HG03139 (cell line): ENCODE measurements around the gene RFXANK.
A peak's percentile ranks its signal among the peaks of the same experiment; 100 is the strongest.
"Not testable (repeated sequence)": the region's sequence is repeated elsewhere in the genome, so short reads cannot be mapped to it uniquely, and the experiment has no call there.

Source experiments
- ATAC-seq: cut with Tn5 transposase; IDR thresholded peaks from one replicate; pipeline ENCODE4 v1.9.1; 2021; ENCODE audit not compliant: unreplicated experiment

RFXANK gene

DNA sequence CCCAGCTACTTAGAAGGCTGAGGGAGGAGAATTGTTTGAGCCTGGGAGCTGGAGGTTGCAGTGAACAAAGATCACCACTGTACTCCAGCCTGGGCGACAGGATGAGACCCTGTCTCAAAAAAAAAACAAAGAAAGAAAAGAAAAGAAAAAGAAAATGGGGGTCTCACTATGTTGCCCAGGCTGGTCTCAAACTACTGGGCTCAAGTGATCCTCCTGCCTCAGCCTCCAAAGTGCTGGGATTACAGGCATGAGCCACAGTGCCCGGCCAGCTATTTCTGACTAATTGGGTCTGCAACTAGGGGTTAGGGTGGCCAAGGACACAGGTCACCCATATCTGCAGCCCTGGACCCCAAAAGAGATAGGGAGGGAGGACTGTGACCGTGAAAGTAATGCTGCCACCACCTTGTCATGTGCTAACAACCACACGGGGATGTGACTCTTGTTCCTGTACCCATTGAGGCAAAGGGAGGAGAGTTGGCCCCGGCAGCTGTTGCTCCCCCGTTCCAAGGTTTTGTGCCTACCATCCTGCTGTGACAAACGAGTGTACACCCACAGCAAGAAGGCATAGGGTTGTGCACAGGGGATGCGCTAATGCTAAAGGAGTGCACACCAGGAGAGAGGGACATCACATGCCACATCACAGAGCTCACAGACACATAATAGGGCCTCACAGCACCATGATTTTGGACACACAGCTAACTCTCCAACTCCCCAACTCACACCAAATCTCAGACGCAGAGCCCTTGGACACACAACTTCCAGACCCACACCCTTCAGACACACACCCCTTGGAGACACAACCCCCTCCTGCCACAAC lies 22.6 kb upstream of the RFXANK start:
- no peak for ATAC-seq

DNA sequence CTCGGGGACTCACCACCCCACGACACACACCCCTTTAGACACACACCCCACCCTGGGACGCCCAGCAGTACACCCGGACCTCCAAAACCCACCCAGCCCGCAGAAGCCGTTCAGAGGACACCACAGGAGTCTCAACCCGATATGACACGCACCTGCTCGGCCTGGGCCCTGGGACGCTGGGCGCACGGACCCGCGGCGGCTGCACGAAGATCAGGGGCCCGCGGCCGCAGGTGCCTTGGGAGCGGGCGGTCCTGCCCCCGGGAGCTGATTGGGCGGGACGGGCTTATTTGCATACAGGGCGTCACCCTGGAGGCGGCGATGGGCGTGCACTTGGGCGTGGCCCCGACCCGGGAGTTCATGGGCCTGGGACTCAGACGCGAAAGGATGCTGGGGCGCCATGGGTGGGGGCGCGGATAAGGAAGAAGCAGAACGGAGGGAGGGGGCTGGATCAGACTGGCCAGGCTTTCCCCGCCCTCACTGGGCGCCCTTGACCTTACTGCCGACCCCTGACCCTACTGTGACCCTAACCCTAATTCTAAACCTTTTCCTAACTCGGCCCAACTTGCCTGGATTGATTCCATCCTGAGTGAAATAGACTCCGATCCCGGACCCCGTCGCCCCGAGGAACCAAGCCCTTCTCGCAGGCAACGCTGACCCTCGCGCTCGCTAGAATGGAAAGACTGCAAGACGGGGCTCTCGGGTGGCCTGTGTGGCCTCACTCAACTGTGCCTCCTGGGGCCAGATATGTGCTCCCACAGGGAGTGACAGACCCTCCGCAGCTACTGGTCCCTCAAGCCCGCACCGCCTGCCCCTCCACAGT lies 21.8 kb upstream of the RFXANK start, which contains the start of gene MEF2B:
TSS of gene MEF2B (minus strand) at position 211 of the 820 bp plus-strand sequence. CDS start 19,528 bp downstream, outside the sequence.
- peak; percentile 79 for ATAC-seq

DNA sequence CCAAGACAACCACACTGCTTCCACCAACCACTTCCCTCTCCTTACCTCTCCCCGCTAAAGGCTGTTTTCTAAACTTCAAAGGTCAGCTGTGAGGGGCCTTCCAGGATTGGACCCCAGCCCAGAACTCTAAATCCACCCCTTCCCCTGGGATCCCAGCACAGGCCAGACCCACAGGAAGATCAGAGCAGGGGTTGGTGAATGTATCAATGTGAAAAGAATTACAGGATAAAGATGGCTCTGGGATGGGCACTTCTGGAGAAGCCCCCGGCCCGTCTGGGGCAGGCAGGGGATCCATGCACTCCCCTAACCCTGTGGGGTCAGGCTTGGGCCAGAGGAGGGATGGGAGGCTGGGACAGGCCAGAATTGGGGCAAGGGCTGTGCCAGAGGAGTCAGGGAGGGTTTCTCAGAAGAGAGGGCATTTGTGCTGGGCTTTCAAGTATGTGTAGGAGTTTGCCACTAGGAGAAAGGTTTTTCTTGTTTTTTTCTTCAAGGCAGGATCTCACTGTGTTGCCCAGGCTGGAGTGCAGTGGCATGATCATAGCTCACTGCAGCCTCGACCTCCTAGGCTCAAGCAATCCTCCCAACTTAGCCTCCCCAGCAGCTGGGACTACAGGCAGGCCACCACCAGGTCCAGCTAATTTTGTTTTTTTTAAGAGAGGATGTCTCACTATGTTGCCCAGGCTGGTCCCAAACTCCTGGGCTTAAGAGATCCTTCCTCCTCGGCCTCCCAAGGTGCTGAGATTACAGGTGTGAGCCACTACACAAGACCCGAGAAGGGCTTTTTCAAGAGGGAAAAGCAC lies 21.0 kb upstream of the RFXANK start:
- ATAC-seq: no peak

DNA sequence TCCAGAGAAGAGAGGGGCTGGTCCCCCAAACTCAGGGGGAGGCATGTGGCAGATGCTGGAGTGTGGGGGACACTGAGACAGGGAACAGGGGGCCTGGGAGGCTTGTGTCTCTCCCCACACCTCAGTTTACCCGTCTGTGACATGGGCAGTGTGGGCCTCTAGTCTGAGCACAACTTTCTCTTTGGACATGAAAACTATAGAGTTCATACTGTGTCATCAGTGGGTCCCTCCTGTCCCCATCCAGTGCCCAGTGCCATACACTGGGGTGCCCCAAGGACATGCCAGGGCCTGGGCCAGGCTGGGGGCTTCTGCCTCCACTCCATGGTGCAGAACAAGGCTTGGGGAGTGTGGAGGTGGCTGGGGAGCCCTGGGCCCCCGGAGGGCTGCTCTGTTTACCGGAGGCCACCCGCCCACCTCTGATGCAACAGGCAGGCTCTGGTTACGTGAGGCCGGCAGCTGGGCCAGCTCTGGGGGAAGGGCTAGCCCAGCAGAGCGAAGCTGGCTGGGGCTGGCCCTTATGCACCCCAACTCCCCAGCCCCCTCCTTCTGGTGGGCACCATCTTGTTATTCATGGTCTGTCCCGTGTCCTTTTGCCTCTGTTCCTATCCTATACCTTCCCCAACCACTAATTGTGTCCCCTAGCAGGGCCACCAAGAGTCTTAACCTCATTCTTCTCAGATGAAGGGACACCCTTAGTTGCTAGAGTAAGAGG lies 20.1 kb upstream of the RFXANK start:
- ATAC-seq: no peak

DNA sequence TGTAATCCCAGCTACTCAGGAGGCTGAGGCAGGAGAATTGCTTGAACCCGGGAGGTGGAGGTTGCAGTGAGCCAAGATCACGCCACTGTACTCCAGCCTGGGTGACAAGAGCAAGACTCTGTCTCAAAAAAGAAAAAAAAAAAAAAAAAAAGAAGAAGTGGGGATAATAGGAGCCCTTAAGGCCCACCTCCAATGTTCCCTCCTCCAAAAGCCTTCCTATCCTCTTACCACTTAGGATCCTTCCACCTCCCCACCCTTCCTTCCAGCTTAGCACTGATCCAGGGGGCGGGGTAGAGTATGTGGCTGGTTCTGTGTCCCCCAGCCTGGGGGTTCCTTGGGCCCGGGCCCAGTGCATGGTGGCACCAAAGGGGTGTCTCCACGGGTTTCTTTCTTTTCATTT lies 18.8 kb upstream of the RFXANK start:
- ATAC-seq: not testable (repeated sequence)

DNA sequence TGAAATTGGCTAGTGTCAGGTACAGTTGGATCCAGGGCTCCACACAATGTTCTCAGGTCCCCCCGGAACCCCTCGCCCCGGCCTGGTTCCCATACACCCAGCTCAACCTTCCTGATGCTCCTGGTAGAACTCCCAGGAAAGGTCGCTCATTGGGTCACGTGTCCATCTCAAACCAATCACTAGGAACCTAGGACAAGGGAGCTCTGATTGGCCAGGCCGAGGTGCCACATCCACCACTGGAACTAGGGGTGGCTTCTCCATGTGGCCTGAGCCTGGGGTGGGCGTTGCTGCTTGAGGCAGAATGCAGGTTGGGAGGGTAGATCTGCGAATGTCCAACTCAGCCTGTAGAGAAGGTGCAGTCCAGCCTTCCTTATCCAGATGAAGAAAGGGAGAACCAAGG lies 15.1 kb upstream of the RFXANK start:
- no peak for ATAC-seq

DNA sequence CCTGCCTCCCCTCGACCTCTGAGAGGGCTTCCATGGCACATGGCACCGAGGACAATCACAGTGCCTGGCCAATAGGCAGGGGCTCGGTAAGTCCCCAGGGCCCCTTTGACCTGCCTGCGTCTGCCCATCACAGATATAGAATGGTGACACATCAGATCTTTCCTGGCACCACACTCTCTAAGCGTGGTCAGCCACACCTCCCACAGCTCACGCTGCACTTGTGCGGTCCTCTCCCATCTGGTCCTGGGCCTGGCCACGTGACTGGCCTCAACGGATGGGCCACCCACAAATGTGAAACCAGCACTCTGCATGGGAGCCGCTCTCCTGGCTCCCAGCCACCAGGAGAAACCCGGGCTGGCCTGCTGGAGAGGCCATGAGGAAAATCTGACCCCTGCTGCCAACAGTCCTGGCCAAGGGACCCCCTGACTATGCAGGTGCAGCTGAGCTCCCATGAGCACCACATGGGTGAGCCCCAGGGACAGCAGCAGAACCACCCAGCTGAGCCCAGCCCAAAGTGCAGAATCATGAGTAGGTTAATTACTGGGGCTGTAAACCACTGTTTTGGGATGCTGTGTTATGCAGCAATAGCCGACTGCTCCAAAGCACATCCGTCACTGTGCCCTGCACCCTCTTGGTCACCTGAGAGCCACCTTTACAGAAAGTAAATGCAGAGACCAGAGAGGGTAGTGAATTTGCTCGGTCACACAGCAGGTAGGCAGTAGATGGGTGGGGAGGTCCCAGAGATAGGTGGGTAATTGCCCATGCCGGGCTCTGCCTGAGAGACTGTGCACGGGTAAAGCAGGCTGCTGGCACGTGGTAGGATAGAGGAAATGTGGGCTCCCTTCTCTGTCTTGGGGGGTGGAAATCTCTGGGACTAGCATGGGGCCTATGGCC lies 12.3 kb upstream of the RFXANK start:
- ATAC-seq: no peak

DNA sequence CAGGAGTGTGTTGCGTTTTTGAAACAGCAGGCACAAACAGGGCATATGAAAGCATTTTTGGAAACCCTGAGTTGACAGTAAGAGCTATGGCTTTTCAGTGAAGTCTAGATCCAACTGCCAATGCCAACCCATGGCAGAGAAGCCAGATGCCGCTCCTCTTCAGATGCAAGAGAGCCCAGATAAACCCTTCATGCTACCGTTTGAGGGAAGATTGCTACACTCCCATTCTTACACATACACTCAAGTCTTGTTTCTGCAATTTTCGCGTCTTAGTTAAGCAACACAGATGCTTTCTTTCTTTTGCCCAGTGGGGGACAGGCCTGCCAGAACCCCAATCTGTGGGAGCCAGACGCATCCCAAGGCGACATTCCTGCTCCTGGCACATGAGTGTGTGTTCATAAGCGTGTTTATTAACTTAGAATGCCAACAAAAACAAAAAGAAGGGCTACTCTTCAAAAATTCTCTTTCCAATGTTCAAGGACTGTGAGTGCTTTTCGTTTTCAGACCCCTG lies 10.5 kb upstream of the RFXANK start:
- ATAC-seq: no peak

DNA sequence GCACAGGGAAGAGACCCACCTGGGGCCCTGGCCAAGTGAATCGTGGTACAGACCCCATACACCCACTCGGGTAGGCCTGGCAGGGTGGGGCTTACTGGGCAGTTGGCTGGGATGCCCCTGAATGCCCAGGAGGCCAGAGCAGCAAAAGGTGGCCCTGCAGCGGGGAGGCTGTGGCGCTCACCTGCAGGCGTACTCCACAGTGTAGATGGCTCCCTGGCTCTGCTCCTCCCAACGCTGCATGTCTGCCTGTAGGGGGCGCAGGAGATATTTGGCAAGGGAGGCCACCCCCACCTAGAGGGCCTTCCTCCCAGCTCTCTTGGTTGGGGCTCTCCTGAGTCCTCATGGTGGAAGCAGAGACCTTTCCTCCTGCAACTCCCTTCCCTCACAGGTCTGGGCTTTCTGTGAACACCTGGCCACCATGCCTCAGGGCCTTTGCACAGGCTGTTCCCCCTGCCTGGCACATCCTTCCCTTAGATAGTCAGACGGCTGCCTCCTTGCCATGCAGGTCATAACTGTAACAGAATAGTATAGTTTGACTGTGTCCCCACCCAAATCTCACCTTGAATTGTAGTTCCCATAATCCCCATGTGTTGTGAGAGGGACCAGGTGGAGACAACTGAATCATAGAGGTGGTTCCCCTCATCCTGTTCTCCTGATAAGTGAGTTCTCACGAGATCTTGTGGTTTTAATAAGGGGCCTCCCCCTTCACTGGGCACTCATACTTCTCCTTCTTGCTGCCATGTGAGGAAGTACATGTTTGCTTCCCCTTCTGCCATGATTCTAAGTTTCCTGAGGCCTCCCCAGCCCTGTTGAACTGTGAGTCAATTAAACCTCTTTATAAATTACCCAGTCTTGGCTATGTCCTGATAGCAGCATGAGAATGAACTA lies 6.0 kb upstream of the RFXANK start:
- ATAC-seq: no peak

DNA sequence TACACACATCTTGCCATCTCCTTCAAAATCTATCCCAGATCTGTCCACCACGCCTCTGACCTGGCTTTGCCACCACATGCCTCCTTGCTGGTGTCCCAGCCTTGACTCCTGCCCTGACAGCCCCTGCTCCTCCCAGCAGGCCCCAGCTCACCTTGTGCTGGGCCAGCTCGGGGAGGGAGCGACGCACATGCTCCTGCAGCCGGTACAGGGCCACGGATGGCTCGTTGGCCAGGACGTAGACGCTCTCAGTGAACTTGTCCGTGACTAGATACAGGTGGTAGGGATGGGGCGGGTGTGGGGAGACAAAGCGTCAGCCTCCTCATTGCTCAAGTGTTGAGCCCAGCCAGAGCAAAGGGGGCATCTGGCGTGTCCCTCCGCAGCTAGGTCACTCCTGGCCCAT lies 5.3 kb upstream of the RFXANK start:
- no peak for ATAC-seq

DNA sequence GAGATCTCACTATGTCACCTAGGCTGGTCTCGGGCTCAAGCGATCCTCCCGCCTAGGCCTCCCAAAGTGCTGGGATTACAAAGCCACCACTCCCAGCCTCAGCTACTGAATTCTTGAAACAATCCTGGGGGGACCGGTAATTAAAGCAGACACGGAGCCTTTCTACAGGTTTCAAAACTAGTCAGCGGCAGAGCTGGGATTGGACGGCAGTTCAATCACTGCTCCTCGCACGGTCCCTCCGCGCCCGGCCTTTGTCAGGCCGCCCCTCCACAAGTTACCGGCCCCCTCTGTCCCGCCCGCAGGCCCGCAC lies 335 bp upstream of the RFXANK start:
- peak; percentile 3 for ATAC-seq

DNA sequence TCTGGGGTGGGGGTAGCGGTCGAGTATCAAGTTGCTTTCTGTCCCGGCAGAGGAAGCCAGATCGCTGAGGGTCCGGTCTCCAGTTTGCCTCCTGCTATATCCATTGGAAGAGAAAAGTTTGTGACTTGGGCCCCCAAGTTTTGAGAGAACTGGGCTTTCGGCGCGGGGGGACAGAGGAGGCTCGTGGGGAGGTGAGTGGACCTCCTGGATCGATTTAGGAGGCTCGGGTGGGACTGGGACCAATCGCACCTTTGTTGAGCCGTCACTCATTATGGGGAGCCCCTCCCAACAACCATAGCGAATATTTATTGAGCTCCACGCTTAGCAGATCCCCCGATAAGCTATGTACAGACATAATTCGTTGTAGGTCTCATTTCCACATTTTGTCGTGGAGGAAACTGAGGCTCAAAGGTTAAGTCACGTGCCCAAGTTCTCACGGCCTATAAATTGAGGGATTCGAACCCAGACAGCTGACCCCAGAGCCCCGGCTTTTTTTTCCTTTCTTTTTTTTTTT lies 909 bp downstream of the RFXANK start:
- no peak for ATAC-seq

DNA sequence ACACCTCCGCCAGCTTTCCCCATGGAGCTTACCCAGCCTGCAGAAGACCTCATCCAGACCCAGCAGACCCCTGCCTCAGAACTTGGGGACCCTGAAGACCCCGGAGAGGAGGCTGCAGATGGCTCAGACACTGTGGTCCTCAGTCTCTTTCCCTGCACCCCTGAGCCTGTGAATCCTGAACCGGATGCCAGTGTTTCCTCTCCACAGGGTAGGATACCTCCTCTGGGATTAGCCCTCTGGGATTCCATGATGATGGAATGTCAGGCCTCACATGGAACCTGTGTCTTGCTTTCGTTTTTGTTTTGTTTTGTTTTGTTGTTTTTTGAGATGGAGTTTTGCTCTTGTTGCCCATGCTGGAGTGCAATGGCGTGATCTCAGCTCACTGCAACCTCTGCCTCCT lies 1.9 kb downstream of the RFXANK start:
- no peak for ATAC-seq

DNA sequence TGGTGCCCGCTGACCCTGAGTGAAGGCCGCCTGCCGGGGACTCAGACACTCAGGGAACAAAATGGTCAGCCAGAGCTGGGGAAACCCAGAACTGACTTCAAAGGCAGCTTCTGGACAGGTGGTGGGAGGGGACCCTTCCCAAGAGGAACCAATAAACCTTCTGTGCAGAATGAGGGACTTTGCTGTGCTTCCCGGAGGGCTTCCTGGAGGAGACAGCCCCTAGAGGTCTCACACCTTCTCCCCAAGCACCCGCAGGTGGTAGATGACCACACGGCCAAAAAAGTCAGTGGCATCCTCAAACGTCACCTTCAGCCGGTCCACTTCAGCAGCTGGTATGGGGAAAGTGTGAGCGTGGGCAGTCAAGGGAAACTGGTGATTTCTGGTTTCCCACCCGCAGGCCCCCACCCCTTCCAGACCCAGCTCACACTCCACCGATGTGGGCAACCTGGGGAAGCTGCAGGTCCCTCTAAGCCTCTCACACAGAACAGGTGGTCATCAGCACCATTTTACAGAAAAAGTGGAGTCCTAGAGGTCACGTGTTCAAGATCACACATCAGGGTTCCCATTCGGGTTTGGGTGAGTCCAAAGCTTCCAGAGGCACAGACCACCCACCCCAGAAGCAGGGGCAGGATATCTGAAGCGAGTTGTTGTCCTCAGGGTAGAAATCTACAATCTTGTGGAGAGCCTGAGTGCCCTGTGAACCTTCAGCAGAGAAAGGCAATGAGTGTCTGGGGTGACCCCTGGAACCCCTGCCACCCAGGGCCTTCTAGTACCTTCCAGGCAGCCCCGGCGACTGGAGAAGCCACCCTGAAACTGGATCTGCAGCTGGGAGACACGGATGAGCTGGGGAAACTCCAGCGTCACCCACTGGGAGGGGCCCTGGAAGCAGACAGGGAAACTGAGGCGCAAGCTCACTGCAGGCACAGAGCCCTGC lies 9.9 kb downstream of the RFXANK start:
- ATAC-seq: no peak

DNA sequence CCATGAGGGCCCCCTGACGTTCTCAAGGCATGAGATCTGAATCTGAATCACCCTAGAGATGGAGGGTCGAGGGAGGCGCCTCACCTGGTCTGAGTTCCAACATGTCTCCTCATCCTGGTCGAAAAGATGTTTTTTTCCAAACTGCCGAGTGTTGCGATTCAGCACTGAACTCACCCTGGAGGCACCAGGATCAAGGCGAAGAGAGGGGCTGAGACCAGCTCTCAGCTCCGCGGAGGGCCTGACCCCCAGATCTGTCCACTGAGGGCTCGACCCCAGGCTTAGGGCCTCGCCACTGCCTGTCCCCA lies 10.6 kb downstream of the RFXANK start:
- no peak for ATAC-seq

DNA sequence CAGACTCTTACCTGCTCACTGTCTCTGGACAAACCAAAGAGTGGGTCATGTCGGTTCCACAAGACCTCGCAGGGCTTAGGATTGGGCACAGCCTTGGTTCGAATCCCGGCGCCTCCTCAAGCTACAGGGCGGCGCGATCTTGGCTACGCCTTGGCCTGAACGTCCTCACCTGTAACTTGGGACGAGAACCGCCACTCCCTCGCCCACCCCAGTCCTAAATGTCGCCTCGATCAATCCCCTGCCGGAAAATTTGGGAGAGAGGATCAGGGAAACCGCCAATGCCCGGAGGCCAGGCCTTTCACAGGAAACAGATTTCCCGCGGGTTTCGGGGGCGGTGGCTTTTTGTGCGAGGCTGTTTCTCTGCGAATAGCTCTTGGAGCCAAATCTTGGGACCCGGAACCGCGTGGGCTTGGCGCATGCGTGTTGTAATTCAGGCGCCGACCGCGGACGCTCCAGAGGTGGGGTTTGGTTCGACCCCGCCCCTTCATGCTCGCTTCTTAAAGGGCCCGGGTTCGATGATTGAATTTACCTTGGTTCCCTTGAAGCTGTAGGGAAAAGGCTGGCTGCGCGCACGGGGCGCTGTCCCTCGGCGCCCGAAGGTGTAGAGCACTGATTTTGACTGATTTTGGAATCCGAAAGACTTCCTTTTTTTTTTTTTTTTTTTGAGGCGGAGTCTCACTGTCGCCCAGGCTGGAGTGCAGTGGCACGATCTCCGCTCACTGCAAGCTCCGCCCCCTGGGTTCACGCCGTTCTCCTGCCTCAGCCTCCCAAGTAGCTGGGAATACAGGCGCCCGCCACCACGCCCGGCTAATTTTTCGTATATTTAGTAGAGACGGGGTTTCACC lies 11.2 kb downstream of the RFXANK start, which contains the start of gene NR2C2AP:
TSS of gene NR2C2AP (minus strand) at position 403 of the 845 bp plus-strand sequence. CDS start at position 49, 354 bp downstream.
- ATAC-seq: peak; percentile 59
